ENCODE data around the gene ZNF549.

ZNF549 gene

DNA sequence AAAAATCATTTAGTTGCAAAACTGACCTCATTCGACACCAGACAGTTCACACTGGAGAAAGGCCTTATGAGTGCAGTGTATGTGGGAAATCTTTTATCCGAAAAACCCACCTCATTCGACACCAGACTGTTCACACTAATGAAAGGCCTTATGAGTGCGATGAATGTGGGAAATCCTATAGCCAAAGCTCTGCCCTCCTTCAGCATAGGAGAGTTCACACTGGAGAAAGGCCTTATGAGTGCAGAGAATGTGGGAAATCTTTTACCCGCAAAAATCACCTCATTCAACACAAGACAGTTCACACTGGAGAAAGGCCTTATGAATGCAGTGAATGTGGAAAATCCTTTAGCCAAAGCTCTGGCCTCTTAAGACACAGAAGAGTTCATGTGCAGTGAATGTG lies 79.8 kb downstream of the ZNF549 start:
- Histone ChIP-seq H3K4me3 (ENCODE audit: low read depth, low read length) (no peak overlapping the region), H3K9me3 (ENCODE audit: control insufficient read depth, insufficient read depth, low read depth, low read length) (peaks cover 2% of the 10 kb centered on the region; the same call in 1 of the 2 replicates), H3K27ac (ENCODE audit: extremely low read depth, low read depth, low read length) (no peak overlapping the region), H3K36me3 (ENCODE audit: control insufficient read depth in 2 of 2, insufficient read depth in 1 of 2, low read length in 2 of 2) (peaks cover 39 to 70% of the 10 kb centered on the region in 2 experiments), H3K4me1 (ENCODE audit: control insufficient read depth, insufficient read depth, low read length) (no peaks in the 10 kb centered on the region)
- CTCF ChIA-PET: no interaction called here
- TF ChIP-seq ZNF48 (tag by site-specific recombination; IDR thresholded peaks at IDR 0.05) (no peak), ZBTB20 (tag by site-specific recombination; IDR thresholded peaks at IDR 0.05) (no peak), SETDB1 (IDR thresholded peaks at IDR 0.05; ENCODE audit: insufficient read length, low read length) (peak; percentile 63), SCRT1 (tag by site-specific recombination; IDR thresholded peaks at IDR 0.05; ENCODE audit: borderline replicate concordance) (no peak)
- TF ChIP-seq, protein P1, sequence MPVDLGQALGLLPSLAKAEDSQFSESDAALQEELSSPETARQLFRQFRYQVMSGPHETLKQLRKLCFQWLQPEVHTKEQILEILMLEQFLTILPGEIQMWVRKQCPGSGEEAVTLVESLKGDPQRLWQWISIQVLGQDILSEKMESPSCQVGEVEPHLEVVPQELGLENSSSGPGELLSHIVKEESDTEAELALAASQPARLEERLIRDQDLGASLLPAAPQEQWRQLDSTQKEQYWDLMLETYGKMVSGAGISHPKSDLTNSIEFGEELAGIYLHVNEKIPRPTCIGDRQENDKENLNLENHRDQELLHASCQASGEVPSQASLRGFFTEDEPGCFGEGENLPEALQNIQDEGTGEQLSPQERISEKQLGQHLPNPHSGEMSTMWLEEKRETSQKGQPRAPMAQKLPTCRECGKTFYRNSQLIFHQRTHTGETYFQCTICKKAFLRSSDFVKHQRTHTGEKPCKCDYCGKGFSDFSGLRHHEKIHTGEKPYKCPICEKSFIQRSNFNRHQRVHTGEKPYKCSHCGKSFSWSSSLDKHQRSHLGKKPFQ (tag by site-specific recombination; IDR thresholded peaks at IDR 0.05): peak; percentile 56; the same call in 1 of the 2 replicates
- TF ChIP-seq, protein P2, sequence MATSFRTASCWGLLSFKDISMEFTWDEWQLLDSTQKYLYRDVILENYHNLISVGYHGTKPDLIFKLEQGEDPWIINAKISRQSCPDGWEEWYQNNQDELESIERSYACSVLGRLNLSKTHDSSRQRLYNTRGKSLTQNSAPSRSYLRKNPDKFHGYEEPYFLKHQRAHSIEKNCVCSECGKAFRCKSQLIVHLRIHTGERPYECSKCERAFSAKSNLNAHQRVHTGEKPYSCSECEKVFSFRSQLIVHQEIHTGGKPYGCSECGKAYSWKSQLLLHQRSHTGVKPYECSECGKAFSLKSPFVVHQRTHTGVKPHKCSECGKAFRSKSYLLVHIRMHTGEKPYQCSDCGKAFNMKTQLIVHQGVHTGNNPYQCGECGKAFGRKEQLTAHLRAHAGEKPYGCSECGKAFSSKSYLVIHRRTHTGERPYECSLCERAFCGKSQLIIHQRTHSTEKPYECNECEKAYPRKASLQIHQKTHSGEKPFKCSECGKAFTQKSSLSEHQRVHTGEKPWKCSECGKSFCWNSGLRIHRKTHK (tag by site-specific recombination; IDR thresholded peaks at IDR 0.05): no peak
- POLR2A ChIA-PET: interaction anchor here (0.5 kb wide), 1 partner anchor 250 kb away, joined by 4 read pairs; no protein-coding TSS in a partner anchor
